SK-N-SH (cell line): ENCODE results near the gene TC2N. TPM values are rescaled to one million over a fixed set of nuclear protein-coding genes. Genes with fewer than 3 reads are reported as not detected.

Source experiments
- CTCF ChIA-PET: fragments of 300-600, 350-600 bp; formaldehyde crosslinking; extraction: SDS; loops from one replicate; lab custom pipeline; 2021; lab: Yijun Ruan, JAX
- POLR2A ChIA-PET: fragments of 350-600 bp; sonication (Branson Sonifier 250); formaldehyde crosslinking; extraction: SDS; loops from one replicate; lab custom pipeline; 2020; ENCODE audit warnings: antibody characterized with exemption, inconsistent platforms; lab: Yijun Ruan, JAX
- DNase-seq: peaks from one replicate; pipeline ENCODE4 v3.0.0; 2012
- H2AFZ ChIP-seq: fragments of 200-600 bp; sonication (generic); 2 replicates; pipeline ENCODE4 v1.8.1; 2016; ENCODE audit warnings: antibody characterized with exemption, mild to moderate bottlenecking, low read depth
- H3F3A ChIP-seq: fragments of 200-600 bp; sonication (generic); replicated peaks from 2 replicates; pipeline ENCODE3; 2016; ENCODE audit warnings: antibody characterized with exemption, mild to moderate bottlenecking; ENCODE audit not compliant: insufficient read depth
- H3K27ac ChIP-seq, 2 experiments: fragments of 200-500 bp in 1 of 2; fragments of 200-600 bp in 1 of 2; sonication (Bioruptor generic) in 1 of 2; sonication (generic), shearing (Covaris generic) in 1 of 2; 2 replicates each; pipeline versions ENCODE4 v1.5.1 to v1.6.1; 2014 to 2016; ENCODE audit warnings: low read depth in 2 of 2, inconsistent platforms in 1 of 2, low read length in 1 of 2, mild to moderate bottlenecking in 1 of 2, mixed read lengths in 1 of 2
- H3K27me3 ChIP-seq: fragments of 200-600 bp; sonication (generic), shearing (Covaris generic); 2 replicates; pipeline ENCODE4 v1.6.1; 2016; ENCODE audit warnings: mixed run types; ENCODE audit not compliant: insufficient read depth
- H3K36me3 ChIP-seq, 2 experiments: fragments of 200-500 bp in 1 of 2; fragments of 200-600 bp in 1 of 2; sonication (Bioruptor generic) in 1 of 2; sonication (generic) in 1 of 2; replicated peaks in 1 of 2; 2 replicates each; pipeline versions ENCODE3 to v1.5.1; 2014 to 2016; ENCODE audit warnings: low read length in 1 of 2, mild to moderate bottlenecking in 1 of 2; ENCODE audit not compliant: insufficient read depth in 2 of 2, control insufficient read depth in 1 of 2
- H3K4me1 ChIP-seq, 2 experiments: fragments of 200-500 bp in 1 of 2; fragments of 200-600 bp in 1 of 2; sonication (Bioruptor generic) in 1 of 2; sonication (generic), shearing (Covaris generic) in 1 of 2; 2 replicates each; pipeline versions ENCODE4 v1.5.1 to v1.6.1; 2014 to 2016; ENCODE audit warnings: low read depth in 1 of 2, low read length in 1 of 2, mixed run types in 1 of 2; ENCODE audit not compliant: insufficient read depth in 2 of 2, control insufficient read depth in 1 of 2
- H3K4me2 ChIP-seq: fragments of 200-600 bp; sonication (generic), shearing (Covaris generic); 2 replicates; pipeline ENCODE4 v1.6.1; 2017; ENCODE audit warnings: mixed run types
- H3K4me3 ChIP-seq, 2 experiments: fragments of 200-500 bp in 1 of 2; fragments of 200-600 bp in 1 of 2; sonication (Bioruptor generic) in 1 of 2; sonication (generic), shearing (Covaris generic) in 1 of 2; 2 replicates each; pipeline versions ENCODE4 v1.5.1 to v1.8.1; 2014 to 2016; ENCODE audit warnings: low read depth in 2 of 2, inconsistent platforms in 1 of 2, low read length in 1 of 2, mild to moderate bottlenecking in 1 of 2, mixed read lengths in 1 of 2, moderate library complexity in 1 of 2
- H3K79me2 ChIP-seq: fragments of 200-600 bp; sonication (generic); 2 replicates; pipeline ENCODE4 v1.8.1; 2017; ENCODE audit warnings: mild to moderate bottlenecking; ENCODE audit not compliant: insufficient read depth
- H3K9ac ChIP-seq: fragments of 200-600 bp; sonication (generic); 2 replicates; pipeline ENCODE4 v1.6.1; 2017; ENCODE audit warnings: mixed run types
- H3K9me2 ChIP-seq: fragments of 200-600 bp; sonication (generic); 2 replicates; pipeline ENCODE4 v1.6.1; 2017; ENCODE audit warnings: mixed run types
- H3K9me3 ChIP-seq: fragments of 200-600 bp; sonication (generic); 2 replicates; pipeline ENCODE4 v1.6.1; 2017; ENCODE audit warnings: mixed run types, mild to moderate bottlenecking, moderate library complexity
- H4K20me1 ChIP-seq: fragments of 200-600 bp; sonication (generic); 2 replicates; pipeline ENCODE4 v1.6.1; 2017; ENCODE audit warnings: mild to moderate bottlenecking, mixed run types; ENCODE audit not compliant: insufficient read depth
- EP300 ChIP-seq, 2 experiments: IDR thresholded peaks; 2 replicates each; pipeline versions ENCODE4 v1.4.0 to v1.6.1; 2012; ENCODE audit warnings: borderline replicate concordance in 1 of 2, low read depth in 1 of 2, low read length in 1 of 2
- EZH2phosphoT487 ChIP-seq: fragments of 200-600 bp; sonication (generic); IDR thresholded peaks from 2 replicates; pipeline ENCODE4 v1.6.1; 2017; ENCODE audit warnings: low read depth, mixed run types, mild to moderate bottlenecking, antibody characterized with exemption, moderate library complexity, borderline replicate concordance
- FOXM1 ChIP-seq: IDR thresholded peaks from 2 replicates; pipeline ENCODE4 v1.4.0; 2012; ENCODE audit warnings: low read depth, mild to moderate bottlenecking
- GATA2 ChIP-seq: sonication (generic); formaldehyde crosslinking; IDR thresholded peaks from 2 replicates; pipeline ENCODE4 v1.5.0; 2020; ENCODE audit warnings: mild to moderate bottlenecking, missing genetic modification reagents
- JUND ChIP-seq: IDR thresholded peaks from 2 replicates; pipeline ENCODE4 v1.4.0; 2012
- MXI1 ChIP-seq: IDR thresholded peaks from 2 replicates; pipeline ENCODE4 v1.6.1; 2012; ENCODE audit warnings: mild to moderate bottlenecking, low read depth, low read length, improper control_type of control experiment
- NFIC ChIP-seq: IDR thresholded peaks from 2 replicates; pipeline ENCODE4 v1.4.0; 2012; ENCODE audit warnings: borderline replicate concordance
- NRF1 ChIP-seq: IDR thresholded peaks from 2 replicates; pipeline ENCODE4 v1.6.1; 2012; ENCODE audit warnings: low read depth, mild to moderate bottlenecking, low read length
- RAD21 ChIP-seq: IDR thresholded peaks from 2 replicates; pipeline ENCODE4 v1.6.1; 2012; ENCODE audit warnings: mild to moderate bottlenecking, low read length
- SMC3 ChIP-seq: IDR thresholded peaks from 2 replicates; pipeline ENCODE4 v1.6.1; 2012; ENCODE audit warnings: low read depth, low read length, improper control_type of control experiment
- TCF12 ChIP-seq: IDR thresholded peaks from 2 replicates; pipeline ENCODE4 v1.4.0; 2012
- TEAD4 ChIP-seq: IDR thresholded peaks from 2 replicates; pipeline ENCODE4 v1.4.0; 2012; ENCODE audit warnings: mild to moderate bottlenecking, borderline replicate concordance; ENCODE audit not compliant: insufficient read depth
- USF1 ChIP-seq: IDR thresholded peaks from 2 replicates; pipeline ENCODE4 v1.4.0; 2012; ENCODE audit warnings: low read depth, borderline replicate concordance
- WGBS: methylation state at CpG from one replicate; pipeline ENCODE4 v1.1.6; 2017; ENCODE audit warnings: low lambda C conversion rate; 5-methylcytosine and 5-hydroxymethylcytosine counted together
- polyA plus RNA-seq, 3 experiments: library from polyadenylated mRNA; depleted of rRNA; stranded (reverse); fragments of >200 nt; gene quantifications; 2 replicates each; pipeline ENCODE4 v1.2.3, GENCODE V29; 2012
- TF ChIP-seq, protein P1 (sequence below): IDR thresholded peaks from 2 replicates; pipeline ENCODE4 v1.6.1; 2012; ENCODE audit warnings: mild to moderate bottlenecking, low read depth, low read length, moderate library complexity
- TF ChIP-seq, protein P2 (sequence below): fragments of 150-350 bp; IDR thresholded peaks from 2 replicates; pipeline ENCODE4 v1.6.1; 2017; ENCODE audit warnings: antibody characterized with exemption, low read length, low read depth, borderline replicate concordance

The TC2N gene
- polyA plus RNA-seq, 1 of the 3 experiments (the other 2 are of a cell fraction) = not detected

GRCh38 chr14:91885113-91885712 is 17.9 kb upstream of the TC2N start:
- H3K4me2 ChIP-seq = no peak overlapping the region
- CTCF ChIA-PET = interaction anchor here (1.8 kb wide), 1 partner anchor 8 kb away, joined by 4 read pairs; no protein-coding TSS in a partner anchor
- H4K20me1 ChIP-seq = no peaks in the 10 kb centered on the region
- no peaks in the 10 kb centered on the region for H3K9me3 ChIP-seq
- H3K9me2 ChIP-seq = no peaks in the 10 kb centered on the region
- H3K36me3 ChIP-seq = peaks cover 5 to 54% of the 10 kb centered on the region in 2 experiments
- POLR2A ChIA-PET = no interaction called here
- H3K4me1 ChIP-seq = no peaks in the 10 kb centered on the region
- DNase-seq = no peak
- no peak overlapping the region for H3K4me3 ChIP-seq
- no peak overlapping the region for H2AFZ ChIP-seq
- H3K79me2 ChIP-seq = no peaks in the 10 kb centered on the region
- H3K9ac ChIP-seq = no peak overlapping the region
- no peaks in the 10 kb centered on the region for H3F3A ChIP-seq
- no peak for TF ChIP-seq SMC3
- TF ChIP-seq, protein P1, sequence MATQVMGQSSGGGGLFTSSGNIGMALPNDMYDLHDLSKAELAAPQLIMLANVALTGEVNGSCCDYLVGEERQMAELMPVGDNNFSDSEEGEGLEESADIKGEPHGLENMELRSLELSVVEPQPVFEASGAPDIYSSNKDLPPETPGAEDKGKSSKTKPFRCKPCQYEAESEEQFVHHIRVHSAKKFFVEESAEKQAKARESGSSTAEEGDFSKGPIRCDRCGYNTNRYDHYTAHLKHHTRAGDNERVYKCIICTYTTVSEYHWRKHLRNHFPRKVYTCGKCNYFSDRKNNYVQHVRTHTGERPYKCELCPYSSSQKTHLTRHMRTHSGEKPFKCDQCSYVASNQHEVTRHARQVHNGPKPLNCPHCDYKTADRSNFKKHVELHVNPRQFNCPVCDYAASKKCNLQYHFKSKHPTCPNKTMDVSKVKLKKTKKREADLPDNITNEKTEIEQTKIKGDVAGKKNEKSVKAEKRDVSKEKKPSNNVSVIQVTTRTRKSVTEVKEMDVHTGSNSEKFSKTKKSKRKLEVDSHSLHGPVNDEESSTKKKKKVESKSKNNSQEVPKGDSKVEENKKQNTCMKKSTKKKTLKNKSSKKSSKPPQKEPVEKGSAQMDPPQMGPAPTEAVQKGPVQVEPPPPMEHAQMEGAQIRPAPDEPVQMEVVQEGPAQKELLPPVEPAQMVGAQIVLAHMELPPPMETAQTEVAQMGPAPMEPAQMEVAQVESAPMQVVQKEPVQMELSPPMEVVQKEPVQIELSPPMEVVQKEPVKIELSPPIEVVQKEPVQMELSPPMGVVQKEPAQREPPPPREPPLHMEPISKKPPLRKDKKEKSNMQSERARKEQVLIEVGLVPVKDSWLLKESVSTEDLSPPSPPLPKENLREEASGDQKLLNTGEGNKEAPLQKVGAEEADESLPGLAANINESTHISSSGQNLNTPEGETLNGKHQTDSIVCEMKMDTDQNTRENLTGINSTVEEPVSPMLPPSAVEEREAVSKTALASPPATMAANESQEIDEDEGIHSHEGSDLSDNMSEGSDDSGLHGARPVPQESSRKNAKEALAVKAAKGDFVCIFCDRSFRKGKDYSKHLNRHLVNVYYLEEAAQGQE = no peak
- H3K27ac ChIP-seq = no peak overlapping the region
- WGBS = 68% methylated on average over 4 of the region's 4 CpGs
- H3K27me3 ChIP-seq = no peaks in the 10 kb centered on the region

DNA sequence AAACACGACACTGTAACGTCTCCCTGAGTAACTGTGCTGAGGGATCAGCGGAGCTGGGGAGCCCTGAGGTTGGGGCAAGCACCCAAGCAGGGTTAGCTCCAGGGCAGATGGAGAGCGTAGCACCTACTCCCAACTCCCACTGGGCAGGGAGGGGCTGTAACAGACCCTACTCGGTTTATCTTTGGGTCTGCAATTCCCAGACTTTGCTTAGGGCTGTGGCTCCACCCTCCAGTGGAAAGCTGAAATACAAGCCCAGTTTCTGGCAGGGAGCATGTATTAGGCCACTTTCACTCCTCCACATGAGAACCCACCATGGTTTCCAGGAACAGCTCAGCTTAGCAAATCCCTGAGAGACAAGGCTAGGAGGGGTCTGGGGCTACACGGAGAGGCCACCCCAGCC is 17.3 kb upstream of the TC2N start:
- H2AFZ ChIP-seq = no peak overlapping the region

More for the DNA sequence above, 17.3 kb upstream of the TC2N start:
- CTCF ChIA-PET = interaction anchor here (1.8 kb wide), 1 partner anchor 9 kb away, joined by 4 read pairs; no protein-coding TSS in a partner anchor
- H3K4me3 ChIP-seq = no peak overlapping the region
- H3K4me2 ChIP-seq = no peak overlapping the region
- peaks cover 8 to 54% of the 10 kb centered on the region in 2 experiments for H3K36me3 ChIP-seq
- no peaks in the 10 kb centered on the region for H4K20me1 ChIP-seq
- POLR2A ChIA-PET = no interaction called here
- H3K27ac ChIP-seq = no peak overlapping the region
- no peaks in the 10 kb centered on the region for H3K9me2 ChIP-seq
- no peak overlapping the region for H3K9ac ChIP-seq
- H3F3A ChIP-seq = no peaks in the 10 kb centered on the region
- H3K4me1 ChIP-seq = no peaks in the 10 kb centered on the region
- TF ChIP-seq JUND (no peak), TEAD4 (no peak), USF1 (no peak), SMC3 (no peak), RAD21 (no peak), TCF12 (no peak), NRF1 (no peak), EZH2phosphoT487 (no peak), EP300 (IDR thresholded peaks at IDR 0.05; ENCODE audit: borderline replicate concordance in 1 of 2, low read depth in 1 of 2, low read length in 1 of 2) (no peak), MXI1 (no peak), FOXM1 (no peak), GATA2 (no peak), NFIC (no peak)
- TF ChIP-seq, protein P2, sequence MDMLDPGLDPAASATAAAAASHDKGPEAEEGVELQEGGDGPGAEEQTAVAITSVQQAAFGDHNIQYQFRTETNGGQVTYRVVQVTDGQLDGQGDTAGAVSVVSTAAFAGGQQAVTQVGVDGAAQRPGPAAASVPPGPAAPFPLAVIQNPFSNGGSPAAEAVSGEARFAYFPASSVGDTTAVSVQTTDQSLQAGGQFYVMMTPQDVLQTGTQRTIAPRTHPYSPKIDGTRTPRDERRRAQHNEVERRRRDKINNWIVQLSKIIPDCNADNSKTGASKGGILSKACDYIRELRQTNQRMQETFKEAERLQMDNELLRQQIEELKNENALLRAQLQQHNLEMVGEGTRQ = no peak
- no peaks in the 10 kb centered on the region for H3K27me3 ChIP-seq
- no peaks in the 10 kb centered on the region for H3K79me2 ChIP-seq
- WGBS = 72% methylated on average over 6 of the region's 6 CpGs
- DNase-seq = no peak
- no peaks in the 10 kb centered on the region for H3K9me3 ChIP-seq
